ENCODE data around the gene PHKB. TPM values are rescaled to one million over a fixed set of nuclear protein-coding genes. Genes with fewer than 3 reads are reported as not detected.

PHKB gene
- total and polyA plus RNA-seq, 2 of the 8 experiments (the other 6 are each of a cell fraction or from before 2014, with no cell fraction given), result 18.6 to 38.3 TPM

DNA sequence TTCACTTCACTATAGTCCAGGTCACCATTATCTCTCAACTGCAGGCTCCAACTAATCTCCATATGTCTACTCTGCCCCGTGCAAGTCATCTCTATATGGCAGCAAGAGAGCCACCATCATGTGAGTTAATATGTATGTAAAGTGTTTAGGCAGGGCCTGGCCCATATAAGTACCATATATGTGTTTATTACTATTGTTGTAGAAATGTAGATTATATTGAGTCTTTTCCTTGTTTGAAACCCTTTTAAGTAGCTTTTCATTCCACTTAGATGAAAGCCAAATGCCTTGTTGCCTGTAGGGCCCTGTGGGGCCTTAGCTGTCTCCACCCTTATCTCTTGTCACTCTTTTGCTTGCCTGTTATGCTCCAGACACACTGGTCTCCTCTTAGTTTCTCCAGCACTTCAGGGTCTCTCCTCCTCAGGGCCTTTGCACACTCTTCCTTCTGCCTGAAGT lies 164.0 kb downstream of the PHKB start:
- H4K91ac ChIP-seq (replicated peaks; ENCODE audit: insufficient read length, low read length), result no peak overlapping the region
- ChIA-PET POLR2A (ENCODE audit: partially characterized antibody) (no interaction called here), CTCF (ENCODE audit: partially characterized antibody) (no interaction called here)
- no peak overlapping the region for H3K18ac ChIP-seq (ENCODE audit: extremely low read depth, low read length)
- no peak overlapping the region for H3K14ac ChIP-seq (ENCODE audit: insufficient read length)
- no peak overlapping the region for H2BK5ac ChIP-seq (ENCODE audit: low read depth, low read length)
- FAIRE-seq (no peak), DNase-seq (ENCODE audit: low read depth in 1 of 2, low spot score in 2 of 2) (no peak)
- H4K20me1 ChIP-seq (replicated peaks in 1 of 2; ENCODE audit: control insufficient read depth in 1 of 2, insufficient read depth in 2 of 2, low read length in 2 of 2), result no peaks in the 10 kb centered on the region
- no peak overlapping the region for H2AFZ ChIP-seq (ENCODE audit: low read length)
- H4K8ac ChIP-seq (ENCODE audit: extremely low read depth, insufficient read depth, low read length), result no peak overlapping the region
- no peak overlapping the region for H2AK5ac ChIP-seq (ENCODE audit: low read depth, low read length)
- peaks cover 0 to 6% (median 0%) of the 10 kb centered on the region in 4 experiments; a peak in 1 of 7 replicates for H3K4me1 ChIP-seq (replicated peaks in 1 of 4; ENCODE audit: control insufficient read depth in 3 of 4, insufficient read depth in 4 of 4, low read length in 3 of 4)
- H4K5ac ChIP-seq (ENCODE audit: insufficient read length, low read depth, low read length), result no peak overlapping the region
- no peak overlapping the region for H3K27ac ChIP-seq (ENCODE audit: low read depth, low read length)
- no peak overlapping the region for H3K9ac ChIP-seq (replicated peaks in 1 of 4; ENCODE audit: extremely low read depth in 1 of 4, low read depth in 3 of 4, low read length in 3 of 4)
- H2BK15ac ChIP-seq (ENCODE audit: low read length), result no peak overlapping the region
- H3K23ac ChIP-seq (ENCODE audit: insufficient read length), result no peak overlapping the region
- H2BK20ac ChIP-seq (ENCODE audit: low read length), result no peak overlapping the region
- no peak overlapping the region for H3K4me2 ChIP-seq (ENCODE audit: insufficient read depth in 1 of 2, low read depth in 2 of 2, low read length in 2 of 2)
- no peaks in the 10 kb centered on the region for H3K79me1 ChIP-seq (ENCODE audit: low read depth, low read length)
- H3K23me2 ChIP-seq (ENCODE audit: low read depth, low read length), result no peaks in the 10 kb centered on the region
- H3K4ac ChIP-seq (replicated peaks; ENCODE audit: insufficient read length, low read depth, low read length), result no peak overlapping the region
- no peak overlapping the region for H3K56ac ChIP-seq (replicated peaks; ENCODE audit: insufficient read length, low read depth, low read length)
- H3K36me3 ChIP-seq (ENCODE audit: control insufficient read depth in 2 of 4, insufficient read depth in 4 of 4, low read length in 3 of 4), result no peaks in the 10 kb centered on the region
- no peak for TF ChIP-seq SRF (IDR thresholded peaks at IDR 0.05; ENCODE audit: low read depth, low read length)
- 89% methylated on average over 1 of the region's 1 CpG; no CpG with 5 or more reads in 1 of the 2 experiments for WGBS, 2 experiments (ENCODE audit: extremely low coverage in 1 of 2, insufficient coverage in 1 of 2, insufficient read length in 1 of 2, insufficient replicate concordance in 2 of 2, low coverage in 1 of 2, low lambda C conversion rate in 2 of 2, missing lambda C conversion rate in 1 of 2)
- H3K9me3 ChIP-seq (ENCODE audit: insufficient read depth in 2 of 2, low read depth in 1 of 2, low read length in 1 of 2), result no peaks in the 10 kb centered on the region
- H3K27me3 ChIP-seq (replicated peaks in 1 of 4; ENCODE audit: control insufficient read depth in 3 of 4, extremely low read depth in 1 of 4, insufficient read depth in 3 of 4, low read length in 3 of 4), result no peaks in the 10 kb centered on the region
- H3K79me2 ChIP-seq (ENCODE audit: control insufficient read depth in 1 of 2, insufficient read depth in 2 of 2, low read length in 2 of 2), result no peaks in the 10 kb centered on the region
- H3K4me3 ChIP-seq (ENCODE audit: extremely low read depth in 1 of 4, insufficient read depth in 2 of 4, low read depth in 3 of 4, low read length in 4 of 4), result no peak overlapping the region
- no peak overlapping the region for H2BK12ac ChIP-seq (ENCODE audit: low read depth, low read length)
- no peak overlapping the region for H2BK120ac ChIP-seq (replicated peaks; ENCODE audit: low read depth, low read length)

Measured in H1 (cell line).